Spleen (tissue), 13 donors: ENCODE results near the gene PPCS. TPM values are rescaled to one million over a fixed set of nuclear protein-coding genes. Genes with fewer than 3 reads are reported as not detected.
A peak's percentile ranks its signal among the peaks of the same experiment; 100 is the strongest.

Source experiments
- DNase-seq: peaks from one replicate; pipeline ENCODE4 v3.0.0-alpha.2; 2020
- H3K27ac ChIP-seq, 8 donors: fragments of 200-600 bp; sonication (generic) in 7 of 8; 1 replicate in 4 of 8; 2 replicates in 4 of 8; pipeline versions ENCODE4 v1.5.0 to v1.8.0; 2016 to 2021; ENCODE audit warnings: inconsistent platforms in 4 of 8, mild to moderate bottlenecking in 4 of 8, moderate library complexity in 1 of 8
- H3K27me3 ChIP-seq, 7 donors: fragments of 200-600 bp; sonication (generic) in 6 of 7; replicated peaks in 1 of 7; 1 replicate in 4 of 7; 2 replicates in 3 of 7; pipeline versions ENCODE4 v1.5.0 to v1.8.0; 2016 to 2021; ENCODE audit warnings: inconsistent platforms in 3 of 7, mild to moderate bottlenecking in 1 of 7
- H3K36me3 ChIP-seq, 6 donors: fragments of 200-600 bp; sonication (generic) in 5 of 6; 1 replicate in 4 of 6; 2 replicates in 2 of 6; pipeline versions ENCODE4 v1.5.0 to v1.8.0; 2016 to 2021; ENCODE audit warnings: inconsistent platforms in 2 of 6
- H3K4me1 ChIP-seq, 6 donors: fragments of 200-600 bp; sonication (generic) in 5 of 6; 1 replicate in 3 of 6; 2 replicates in 3 of 6; pipeline versions ENCODE4 v1.5.0 to v1.8.0; 2016 to 2021; ENCODE audit warnings: inconsistent platforms in 3 of 6
- H3K4me3 ChIP-seq, 8 donors: fragments of 200-600 bp; sonication (generic) in 7 of 8; 1 replicate in 4 of 8; 2 replicates in 4 of 8; pipeline versions ENCODE4 v1.5.0 to v1.8.0; 2016 to 2021; ENCODE audit warnings: inconsistent platforms in 4 of 8, mild to moderate bottlenecking in 4 of 8, moderate library complexity in 2 of 8
- H3K9me3 ChIP-seq, 8 donors: fragments of 200-600 bp; sonication (generic) in 7 of 8; 1 replicate in 4 of 8; 2 replicates in 4 of 8; pipeline versions ENCODE4 v1.5.0 to v1.8.0; 2016 to 2021; ENCODE audit warnings: inconsistent platforms in 4 of 8
- CTCF ChIP-seq, 11 experiments: fragments of 200-600 bp in 7 of 11; fragments of 450-650 bp in 4 of 11; sonication (generic) in 4 of 11; IDR thresholded peaks in 8 of 11; conservative IDR thresholded peaks in 3 of 11; 1 replicate in 7 of 11; 2 replicates in 4 of 11; pipeline versions ENCODE4 v1.4.0 to v1.8.0; 2016 to 2021; ENCODE audit warnings: antibody characterized with exemption in 11 of 11, inconsistent platforms in 4 of 11, mild to moderate bottlenecking in 1 of 11
- POLR2A ChIP-seq, 3 donors: fragments of 450-650 bp; IDR thresholded peaks; one replicate each; pipeline ENCODE4 v1.5.1; 2017; ENCODE audit warnings: antibody characterized with exemption in 3 of 3, mild to moderate bottlenecking in 1 of 3
- POLR2AphosphoS5 ChIP-seq, 3 donors: sonication (generic); formaldehyde crosslinking; IDR thresholded peaks; one replicate each; pipeline ENCODE4 v1.5.1; 2017; ENCODE audit warnings: antibody characterized with exemption in 3 of 3
- WGBS, 5 donors: extraction: QIAGEN DNeasy Blood & Tissue Kit in 3 of 5; methylation state at CpG; one replicate each; pipeline versions ENCODE4 v1.1.5 to v1.1.7; 2013 to 2018; 5-methylcytosine and 5-hydroxymethylcytosine counted together
- intact Hi-C: fragments of 100-400 bp; cut with DNase I; formaldehyde crosslinking; loops from one replicate; pipeline ENCODE4 v1.15.0; 2023; ENCODE audit warnings: low total_unique reads
- long read RNA-seq, 2 donors: transcript quantifications; one replicate each; lab custom pipeline, GENCODE V29; 2026
- polyA plus RNA-seq, 3 donors: library from polyadenylated mRNA; stranded (reverse); fragments of 200-250 nt; gene quantifications; one replicate each; pipeline ENCODE4 v1.2.1, GENCODE V29; 2013
- total RNA-seq, 7 donors: library from RNA; depleted of rRNA in 3 of 7; stranded (reverse); fragments of >200 nt in 3 of 7; fragmentation: NEBNext Ultra II Directional in 4 of 7; extraction: Animal tissue kit (Norgen Biotek cat#: 25700) in 4 of 7; gene quantifications; one replicate each; pipeline versions ENCODE4 v1.1.0 to v1.2.1, GENCODE V29; 2016 to 2021
- donor health status: healthy with polysubstance abuse.
- donor health status: DM: no; HTN: no; CAD: no; lungs with moderate emphysema.
- donor health status: DM: no; HTN: no; CAD: no.
- donor health status: Bipolar disorder and iron deficiency.
- donor health status: healthy.
- donor health status: DM: no; HTN: no; CAD: no.
- donor health status: DM: yes; HTN: yes; CAD: no.

PPCS gene
- 10 to 100 TPM; 48.4 to 64.2 (median 53.2) TPM for total RNA-seq
- 10 to 100 TPM; 82.5 to 96.3 (median 89.1) TPM for polyA plus RNA-seq
- long read RNA-seq, donor 1, transcript PPCS-203 (3 exons, 1,431 nt), result major isoform, 22 of 39 reads
- long read RNA-seq, donor 1, transcript PPCS-201 (3 exons, 984 nt), result minor isoform, 12 of 39 reads
- long read RNA-seq, donor 1, partial matches to known transcripts, result 0 of 39 reads
- long read RNA-seq, donor 1, other reads (novel, unspliced or antisense), result 0 of 39 reads
- long read RNA-seq, donor 2, transcript PPCS-201 (3 exons, 984 nt), result major isoform, 15 of 30 reads
- long read RNA-seq, donor 2, transcript PPCS-203 (3 exons, 1,431 nt), result minor isoform, 11 of 30 reads
- long read RNA-seq, donor 2, partial matches to known transcripts, result 0 of 30 reads
- long read RNA-seq, donor 2, other reads (novel, unspliced or antisense), result 0 of 30 reads

- TF ChIP-seq POLR2AphosphoS5 (IDR thresholded peaks at IDR 0.05) (peak; percentile 90 to 96 (median 90)), POLR2A (IDR thresholded peaks at IDR 0.05) (peak; percentile 9 to 84 (median 53)), CTCF (IDR thresholded peaks at IDR 0.05 in 8 of 11, conservative IDR thresholded peaks at IDR 0.05 in 3 of 11) (peak in 8 of 11 experiments; percentile 15 to 64 (median 56))
- Histone ChIP-seq H3K27me3 (no peaks in the 10 kb centered on the region), H3K9me3 (no peaks in the 10 kb centered on the region), H3K27ac (peak within 1 kb of the TSS; percentile 92 to 98 (median 96)), H3K4me3 (peak within 1 kb of the TSS; percentile 70 to 98 (median 86)), H3K4me1 (peaks cover 24 to 54% (median 32%) of the 10 kb centered on the region in 6 donors), H3K36me3 (peaks cover 0 to 40% (median 32%) of the 10 kb centered on the region in 6 donors)
- intact Hi-C loops, result no loop called here
- 0 to 1% (median 1%) methylated on average over 30 to 66 of the region's 66 CpGs for WGBS, 5 donors
- peak; percentile 97 for DNase-seq
Measured at GRCh38 chr1:42456010-42456753, at the start of gene PPCS, which contains the start of gene ZMYND12. PPCS (plus strand) TSS chr1:42456543; CDS start chr1:42456566, 23 bp downstream. ZMYND12 (minus strand) TSS chr1:42456022; CDS start chr1:42455997, 25 bp downstream.

- Histone ChIP-seq H3K9me3 (no peaks in the 10 kb centered on the region), H3K27ac (no peak overlapping the region), H3K4me1 (no peaks in the 10 kb centered on the region), H3K27me3 (no peaks in the 10 kb centered on the region), H3K36me3 (no peaks in the 10 kb centered on the region), H3K4me3 (no peak overlapping the region)
- WGBS, 5 donors, result 85 to 90% (median 88%) methylated on average over 17 of the region's 17 CpGs
- DNase-seq, result no peak
- TF ChIP-seq POLR2AphosphoS5 (IDR thresholded peaks at IDR 0.05) (no peak), CTCF (IDR thresholded peaks at IDR 0.05 in 8 of 11, conservative IDR thresholded peaks at IDR 0.05 in 3 of 11) (no peak), POLR2A (IDR thresholded peaks at IDR 0.05) (no peak)
- intact Hi-C loops, result no loop called here
Measured at GRCh38 chr1:42414551-42415496, 41.5 kb upstream of the PPCS start.

- Histone ChIP-seq H3K9me3 (no peaks in the 10 kb centered on the region), H3K36me3 (no peaks in the 10 kb centered on the region), H3K27me3 (no peaks in the 10 kb centered on the region), H3K4me1 (no peaks in the 10 kb centered on the region), H3K27ac (no peak overlapping the region), H3K4me3 (no peak overlapping the region)
- TF ChIP-seq POLR2AphosphoS5 (IDR thresholded peaks at IDR 0.05) (no peak), CTCF (IDR thresholded peaks at IDR 0.05 in 8 of 11, conservative IDR thresholded peaks at IDR 0.05 in 3 of 11) (no peak), POLR2A (IDR thresholded peaks at IDR 0.05) (no peak)
- no peak for DNase-seq
- intact Hi-C loops, result no loop called here
- 53 to 100% (median 87%) methylated on average over 3 of the region's 3 CpGs for WGBS, 5 donors
Measured at GRCh38 chr1:42417166-42417565, 39.2 kb upstream of the PPCS start.
